Stimulated activated CD4-positive, alpha-beta T cell treated with anti-CD3 and anti-CD28 coated beads, Interleukin-12 subunit alpha, Interleukin-12 subunit beta, amount 100 ng/mL, for 4 hours (primary cell): ENCODE data around the gene NACC1.

Source experiments
- DNase-seq: peaks from one replicate; pipeline ENCODE4 v3.0.0-alpha.2; 2020

Gene NACC1

GRCh38 chr19:13117772-13118423 is at the start of gene NACC1:
Gene NACC1, plus strand, starts transcription at chr19:13118264. Its CDS starts 16,944 bp downstream, at chr19:13135208.
- peak; percentile 89 for DNase-seq

GRCh38 chr19:13069415-13070359 is 48.4 kb upstream of the NACC1 start:
- DNase-seq = no peak

- no peak for DNase-seq
These were observed 47.5 kb upstream of the NACC1 start for GRCh38 chr19:13070425-13071140.

- DNase-seq = no peak
These were observed 46.4 kb upstream of the NACC1 start for GRCh38 chr19:13071444-13072187.

- DNase-seq = no peak
These were observed 45.7 kb upstream of the NACC1 start for GRCh38 chr19:13072188-13072908.

GRCh38 chr19:13073263-13073662 is 44.8 kb upstream of the NACC1 start:
- no peak for DNase-seq

- DNase-seq = no peak
These were observed 43.7 kb upstream of the NACC1 start for GRCh38 chr19:13074378-13074777.

GRCh38 chr19:13076320-13076719 is 41.7 kb upstream of the NACC1 start:
- no peak for DNase-seq

GRCh38 chr19:13076787-13077186 is 41.3 kb upstream of the NACC1 start:
- no peak for DNase-seq

GRCh38 chr19:13077240-13077639 is 40.8 kb upstream of the NACC1 start:
- DNase-seq = no peak

- no peak for DNase-seq
These were observed 39.7 kb upstream of the NACC1 start for GRCh38 chr19:13078381-13078780.

- no peak for DNase-seq
These were observed 39.0 kb upstream of the NACC1 start for GRCh38 chr19:13078897-13079541.

GRCh38 chr19:13079542-13079986 is 38.5 kb upstream of the NACC1 start:
- DNase-seq = no peak

GRCh38 chr19:13082192-13083007 is 35.7 kb upstream of the NACC1 start:
- DNase-seq = no peak

- DNase-seq = no peak
These were observed 35.1 kb upstream of the NACC1 start for GRCh38 chr19:13083008-13083404.

GRCh38 chr19:13083627-13084026 is 34.4 kb upstream of the NACC1 start:
- DNase-seq = no peak

- no peak for DNase-seq
These were observed 32.4 kb upstream of the NACC1 start for GRCh38 chr19:13085666-13086065.

GRCh38 chr19:13086341-13086740 is 31.7 kb upstream of the NACC1 start:
- DNase-seq = no peak

GRCh38 chr19:13087295-13087694 is 30.8 kb upstream of the NACC1 start:
- DNase-seq = no peak

GRCh38 chr19:13087795-13088537 is 30.1 kb upstream of the NACC1 start:
- DNase-seq = no peak
